Tibial nerve (tissue), 4 donors: ENCODE results near the gene KRTAP22-1.

Source experiments
- EP300 ChIP-seq, 2 donors: sonication (generic); formaldehyde crosslinking; IDR thresholded peaks; one replicate each; pipeline ENCODE4 v1.6.1; 2017; ENCODE audit warnings: antibody characterized with exemption in 2 of 2, mild to moderate bottlenecking in 1 of 2
- POLR2A ChIP-seq, 2 donors: fragments of 450-650 bp; IDR thresholded peaks; one replicate each; pipeline ENCODE4 v1.6.1; 2017; ENCODE audit warnings: antibody characterized with exemption in 2 of 2, mild to moderate bottlenecking in 2 of 2, moderate library complexity in 2 of 2
- TF ChIP-seq, protein P1 (sequence below), 5 experiments: fragments of 200-600 bp in 3 of 5; fragments of 450-650 bp in 2 of 5; sonication (generic) in 3 of 5; IDR thresholded peaks; one replicate each; pipeline ENCODE4 v1.5.1; 2016 to 2019; ENCODE audit warnings: antibody characterized with exemption in 5 of 5, mild to moderate bottlenecking in 3 of 5, moderate library complexity in 2 of 5

DNA sequence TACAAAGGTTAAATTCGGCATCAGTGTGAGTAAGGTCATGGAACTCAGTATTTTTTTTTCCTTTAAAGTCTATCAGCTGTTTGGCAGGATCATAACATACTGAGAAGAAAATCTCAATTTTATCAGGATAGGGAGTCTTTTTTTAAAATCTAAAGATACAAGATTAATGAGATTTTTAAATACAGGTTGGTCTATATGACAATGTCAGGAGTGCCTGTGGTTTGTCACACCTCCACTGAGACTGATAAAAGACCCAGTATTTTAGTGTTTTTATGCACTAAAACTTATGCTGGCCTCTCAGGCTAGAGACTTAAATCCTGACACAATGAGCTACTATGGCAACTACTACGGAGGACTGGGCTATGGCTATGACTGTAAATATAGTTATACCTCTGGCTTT is 41.7 kb downstream of the KRTAP22-1 start, which contains the start of gene KRTAP20-3:
- TF ChIP-seq POLR2A (IDR thresholded peaks at IDR 0.05) = no peak
- TF ChIP-seq EP300 (IDR thresholded peaks at IDR 0.05) = no peak
- TF ChIP-seq, protein P1, sequence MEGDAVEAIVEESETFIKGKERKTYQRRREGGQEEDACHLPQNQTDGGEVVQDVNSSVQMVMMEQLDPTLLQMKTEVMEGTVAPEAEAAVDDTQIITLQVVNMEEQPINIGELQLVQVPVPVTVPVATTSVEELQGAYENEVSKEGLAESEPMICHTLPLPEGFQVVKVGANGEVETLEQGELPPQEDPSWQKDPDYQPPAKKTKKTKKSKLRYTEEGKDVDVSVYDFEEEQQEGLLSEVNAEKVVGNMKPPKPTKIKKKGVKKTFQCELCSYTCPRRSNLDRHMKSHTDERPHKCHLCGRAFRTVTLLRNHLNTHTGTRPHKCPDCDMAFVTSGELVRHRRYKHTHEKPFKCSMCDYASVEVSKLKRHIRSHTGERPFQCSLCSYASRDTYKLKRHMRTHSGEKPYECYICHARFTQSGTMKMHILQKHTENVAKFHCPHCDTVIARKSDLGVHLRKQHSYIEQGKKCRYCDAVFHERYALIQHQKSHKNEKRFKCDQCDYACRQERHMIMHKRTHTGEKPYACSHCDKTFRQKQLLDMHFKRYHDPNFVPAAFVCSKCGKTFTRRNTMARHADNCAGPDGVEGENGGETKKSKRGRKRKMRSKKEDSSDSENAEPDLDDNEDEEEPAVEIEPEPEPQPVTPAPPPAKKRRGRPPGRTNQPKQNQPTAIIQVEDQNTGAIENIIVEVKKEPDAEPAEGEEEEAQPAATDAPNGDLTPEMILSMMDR (IDR thresholded peaks at IDR 0.05) = no peak
